Measurements from ENCODE around the gene PLEKHG5. TPM values are rescaled to one million over a fixed set of nuclear protein-coding genes. Genes with fewer than 3 reads are reported as not detected.

Gene PLEKHG5, protein sequence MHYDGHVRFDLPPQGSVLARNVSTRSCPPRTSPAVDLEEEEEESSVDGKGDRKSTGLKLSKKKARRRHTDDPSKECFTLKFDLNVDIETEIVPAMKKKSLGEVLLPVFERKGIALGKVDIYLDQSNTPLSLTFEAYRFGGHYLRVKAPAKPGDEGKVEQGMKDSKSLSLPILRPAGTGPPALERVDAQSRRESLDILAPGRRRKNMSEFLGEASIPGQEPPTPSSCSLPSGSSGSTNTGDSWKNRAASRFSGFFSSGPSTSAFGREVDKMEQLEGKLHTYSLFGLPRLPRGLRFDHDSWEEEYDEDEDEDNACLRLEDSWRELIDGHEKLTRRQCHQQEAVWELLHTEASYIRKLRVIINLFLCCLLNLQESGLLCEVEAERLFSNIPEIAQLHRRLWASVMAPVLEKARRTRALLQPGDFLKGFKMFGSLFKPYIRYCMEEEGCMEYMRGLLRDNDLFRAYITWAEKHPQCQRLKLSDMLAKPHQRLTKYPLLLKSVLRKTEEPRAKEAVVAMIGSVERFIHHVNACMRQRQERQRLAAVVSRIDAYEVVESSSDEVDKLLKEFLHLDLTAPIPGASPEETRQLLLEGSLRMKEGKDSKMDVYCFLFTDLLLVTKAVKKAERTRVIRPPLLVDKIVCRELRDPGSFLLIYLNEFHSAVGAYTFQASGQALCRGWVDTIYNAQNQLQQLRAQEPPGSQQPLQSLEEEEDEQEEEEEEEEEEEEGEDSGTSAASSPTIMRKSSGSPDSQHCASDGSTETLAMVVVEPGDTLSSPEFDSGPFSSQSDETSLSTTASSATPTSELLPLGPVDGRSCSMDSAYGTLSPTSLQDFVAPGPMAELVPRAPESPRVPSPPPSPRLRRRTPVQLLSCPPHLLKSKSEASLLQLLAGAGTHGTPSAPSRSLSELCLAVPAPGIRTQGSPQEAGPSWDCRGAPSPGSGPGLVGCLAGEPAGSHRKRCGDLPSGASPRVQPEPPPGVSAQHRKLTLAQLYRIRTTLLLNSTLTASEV
- 1 to 10 TPM; 1.2 to 2.3 (median 1.6) TPM for total RNA-seq

- Histone ChIP-seq H3K27me3 (peaks cover 7 to 12% (median 7%) of the 10 kb centered on the region in 3 donors), H3K36me3 (no peaks in the 10 kb centered on the region), H3K27ac (peak within 1 kb of the TSS; percentile 20 to 39 (median 28)), H3K4me3 (peak within 1 kb of the TSS; percentile 44 to 66 (median 53)), H3K9me3 (no peaks in the 10 kb centered on the region), H3K4me1 (peaks cover 8 to 9% of the 10 kb centered on the region in 2 donors)
- ATAC-seq (no peak), DNase-seq (no peak)
- intact Hi-C loops (cut with DNase I; ENCODE audit: low total_unique reads), result no loop called here
- in situ Hi-C loops (cut with MboI; ENCODE audit: low sequenced_read_pairs in 4 of 4), result loop anchor here in 1 of 4 donors (25.0 kb wide), 1 partner anchor 146 kb away; no protein-coding TSS in a partner anchor
- no peak for TF ChIP-seq POLR2A (IDR thresholded peaks at IDR 0.05)
These were observed at the start of gene PLEKHG5 for GRCh38 chr1:6491480-6491962. Gene PLEKHG5, minus strand, starts transcription at chr1:6491667. Its CDS starts 14,096 bp downstream, at chr1:6477571.

DNA sequence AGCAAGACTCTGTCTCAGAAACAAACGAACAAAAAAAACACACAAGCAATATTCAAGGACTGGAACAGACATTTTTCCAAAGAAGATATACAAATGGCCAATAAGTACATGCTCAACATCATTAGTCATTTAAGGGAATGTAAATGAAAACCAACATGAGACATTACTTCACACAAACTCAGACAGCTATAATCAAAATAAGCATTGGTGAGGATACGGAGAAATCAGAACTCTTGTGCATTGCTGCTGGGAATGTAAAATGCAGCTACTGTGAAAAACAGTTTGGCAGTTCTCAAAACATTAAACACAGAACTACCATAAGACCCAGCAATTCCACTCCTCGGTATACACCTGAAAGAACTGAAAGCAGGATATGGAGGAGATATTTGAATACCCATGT is 47.5 kb upstream of the PLEKHG5 start:
- H3K9me3 ChIP-seq, result no peaks in the 10 kb centered on the region
- TF ChIP-seq CTCF (IDR thresholded peaks at IDR 0.05 in 4 of 5, conservative IDR thresholded peaks at IDR 0.05 in 1 of 5) (no peak), POLR2A (IDR thresholded peaks at IDR 0.05) (no peak)
- peaks cover 0 to 46% of the 10 kb centered on the region in 2 donors for H3K36me3 ChIP-seq
- no peak for DNase-seq
- no peaks in the 10 kb centered on the region for H3K4me1 ChIP-seq
- in situ Hi-C loops (cut with MboI; ENCODE audit: low sequenced_read_pairs in 4 of 4), result no loop called here
- H3K27ac ChIP-seq, result no peak overlapping the region
- intact Hi-C loops (cut with DNase I; ENCODE audit: low total_unique reads), result no loop called here
- H3K27me3 ChIP-seq, result no peaks in the 10 kb centered on the region
- no peak for ATAC-seq
- no peak overlapping the region for H3K4me3 ChIP-seq

- TF ChIP-seq CTCF (IDR thresholded peaks at IDR 0.05 in 4 of 5, conservative IDR thresholded peaks at IDR 0.05 in 1 of 5) (no peak), POLR2A (IDR thresholded peaks at IDR 0.05) (no peak)
- Histone ChIP-seq H3K27me3 (no peaks in the 10 kb centered on the region), H3K27ac (no peak overlapping the region), H3K36me3 (peaks cover 2 to 51% of the 10 kb centered on the region in 2 donors), H3K4me1 (no peaks in the 10 kb centered on the region), H3K9me3 (no peaks in the 10 kb centered on the region), H3K4me3 (no peak overlapping the region)
- ATAC-seq (no peak), DNase-seq (no peak)
- intact Hi-C loops (cut with DNase I; ENCODE audit: low total_unique reads) (no loop called here), in situ Hi-C loops (cut with MboI; ENCODE audit: low sequenced_read_pairs in 4 of 4) (no loop called here)
These were observed 44.8 kb upstream of the PLEKHG5 start for GRCh38 chr1:6536291-6536690.

GRCh38 chr1:6535214-6535613 is 43.7 kb upstream of the PLEKHG5 start:
- no peak overlapping the region for H3K4me3 ChIP-seq
- H3K4me1 ChIP-seq, result no peaks in the 10 kb centered on the region
- in situ Hi-C loops (cut with MboI; ENCODE audit: low sequenced_read_pairs in 4 of 4) (no loop called here), intact Hi-C loops (cut with DNase I; ENCODE audit: low total_unique reads) (no loop called here)
- H3K27ac ChIP-seq, result no peak overlapping the region
- ATAC-seq (no peak), DNase-seq (no peak)
- no peaks in the 10 kb centered on the region for H3K27me3 ChIP-seq
- TF ChIP-seq CTCF (IDR thresholded peaks at IDR 0.05 in 4 of 5, conservative IDR thresholded peaks at IDR 0.05 in 1 of 5) (no peak), POLR2A (IDR thresholded peaks at IDR 0.05) (no peak)
- no peaks in the 10 kb centered on the region for H3K9me3 ChIP-seq
- H3K36me3 ChIP-seq, result peaks cover 2 to 54% of the 10 kb centered on the region in 2 donors
